ENCODE measurements around the gene MAGI2.

The MAGI2 gene

GRCh38 chr7:78683566-78683965 is 769.9 kb downstream of the MAGI2 start:
- Histone ChIP-seq H3K27ac (ENCODE audit: low read depth, low read length) (no peak overlapping the region), H3K4me1 (ENCODE audit: control insufficient read depth, insufficient read depth, low read length) (no peaks in the 10 kb centered on the region), H3K27me3 (ENCODE audit: control insufficient read depth, insufficient read depth, low read length) (no peaks in the 10 kb centered on the region), H3K36me3 (ENCODE audit: control insufficient read depth, insufficient read depth, low read length) (no peaks in the 10 kb centered on the region), H3K4me3 (ENCODE audit: low read length) (no peak overlapping the region), H3K9ac (ENCODE audit: low read length) (no peak overlapping the region)

- H3K9ac ChIP-seq (ENCODE audit: low read length): no peak overlapping the region
- no peak overlapping the region for H3K4me3 ChIP-seq (ENCODE audit: low read length)
- H3K4me1 ChIP-seq (ENCODE audit: control insufficient read depth, insufficient read depth, low read length): no peaks in the 10 kb centered on the region
- H3K27me3 ChIP-seq (ENCODE audit: control insufficient read depth, insufficient read depth, low read length): no peaks in the 10 kb centered on the region
- H3K36me3 ChIP-seq (ENCODE audit: control insufficient read depth, insufficient read depth, low read length): no peaks in the 10 kb centered on the region
- H3K27ac ChIP-seq (ENCODE audit: low read depth, low read length): no peak overlapping the region
These were observed 774.2 kb downstream of the MAGI2 start for GRCh38 chr7:78679112-78679876.

- Histone ChIP-seq H3K9ac (ENCODE audit: low read length) (no peak overlapping the region), H3K27me3 (ENCODE audit: control insufficient read depth, insufficient read depth, low read length) (no peaks in the 10 kb centered on the region), H3K27ac (ENCODE audit: low read depth, low read length) (no peak overlapping the region), H3K4me3 (ENCODE audit: low read length) (no peak overlapping the region), H3K4me1 (ENCODE audit: control insufficient read depth, insufficient read depth, low read length) (no peaks in the 10 kb centered on the region), H3K36me3 (ENCODE audit: control insufficient read depth, insufficient read depth, low read length) (no peaks in the 10 kb centered on the region)
These were observed 776.1 kb downstream of the MAGI2 start for GRCh38 chr7:78677391-78677790.

- H3K4me3 ChIP-seq (ENCODE audit: low read length): no peak overlapping the region
- H3K36me3 ChIP-seq (ENCODE audit: control insufficient read depth, insufficient read depth, low read length): no peaks in the 10 kb centered on the region
- H3K27me3 ChIP-seq (ENCODE audit: control insufficient read depth, insufficient read depth, low read length): no peaks in the 10 kb centered on the region
- no peak overlapping the region for H3K27ac ChIP-seq (ENCODE audit: low read depth, low read length)
- no peak overlapping the region for H3K9ac ChIP-seq (ENCODE audit: low read length)
- no peaks in the 10 kb centered on the region for H3K4me1 ChIP-seq (ENCODE audit: control insufficient read depth, insufficient read depth, low read length)
These were observed 778.0 kb downstream of the MAGI2 start for GRCh38 chr7:78675511-78675910.

GRCh38 chr7:78673272-78673671 is 780.2 kb downstream of the MAGI2 start:
- no peak overlapping the region for H3K27ac ChIP-seq (ENCODE audit: low read depth, low read length)
- H3K4me3 ChIP-seq (ENCODE audit: low read length): no peak overlapping the region
- H3K27me3 ChIP-seq (ENCODE audit: control insufficient read depth, insufficient read depth, low read length): no peaks in the 10 kb centered on the region
- no peaks in the 10 kb centered on the region for H3K36me3 ChIP-seq (ENCODE audit: control insufficient read depth, insufficient read depth, low read length)
- no peak overlapping the region for H3K9ac ChIP-seq (ENCODE audit: low read length)
- H3K4me1 ChIP-seq (ENCODE audit: control insufficient read depth, insufficient read depth, low read length): no peaks in the 10 kb centered on the region

GRCh38 chr7:78662939-78663338 is 790.5 kb downstream of the MAGI2 start:
- Histone ChIP-seq H3K27ac (ENCODE audit: low read depth, low read length) (no peak overlapping the region), H3K9ac (ENCODE audit: low read length) (no peak overlapping the region), H3K4me1 (ENCODE audit: control insufficient read depth, insufficient read depth, low read length) (no peaks in the 10 kb centered on the region), H3K36me3 (ENCODE audit: control insufficient read depth, insufficient read depth, low read length) (no peaks in the 10 kb centered on the region), H3K4me3 (ENCODE audit: low read length) (no peak overlapping the region), H3K27me3 (ENCODE audit: control insufficient read depth, insufficient read depth, low read length) (no peaks in the 10 kb centered on the region)

- Histone ChIP-seq H3K9ac (ENCODE audit: low read length) (no peak overlapping the region), H3K36me3 (ENCODE audit: control insufficient read depth, insufficient read depth, low read length) (no peaks in the 10 kb centered on the region), H3K4me1 (ENCODE audit: control insufficient read depth, insufficient read depth, low read length) (no peaks in the 10 kb centered on the region), H3K27me3 (ENCODE audit: control insufficient read depth, insufficient read depth, low read length) (no peaks in the 10 kb centered on the region), H3K4me3 (ENCODE audit: low read length) (no peak overlapping the region), H3K27ac (ENCODE audit: low read depth, low read length) (no peak overlapping the region)
These were observed 803.5 kb downstream of the MAGI2 start for GRCh38 chr7:78649976-78650375.

GRCh38 chr7:78649236-78649635 is 804.2 kb downstream of the MAGI2 start:
- Histone ChIP-seq H3K36me3 (ENCODE audit: control insufficient read depth, insufficient read depth, low read length) (no peaks in the 10 kb centered on the region), H3K9ac (ENCODE audit: low read length) (no peak overlapping the region), H3K4me1 (ENCODE audit: control insufficient read depth, insufficient read depth, low read length) (no peaks in the 10 kb centered on the region), H3K27me3 (ENCODE audit: control insufficient read depth, insufficient read depth, low read length) (no peaks in the 10 kb centered on the region), H3K27ac (ENCODE audit: low read depth, low read length) (no peak overlapping the region), H3K4me3 (ENCODE audit: low read length) (no peak overlapping the region)

- H3K36me3 ChIP-seq (ENCODE audit: control insufficient read depth, insufficient read depth, low read length): no peaks in the 10 kb centered on the region
- H3K27ac ChIP-seq (ENCODE audit: low read depth, low read length): no peak overlapping the region
- no peaks in the 10 kb centered on the region for H3K27me3 ChIP-seq (ENCODE audit: control insufficient read depth, insufficient read depth, low read length)
- H3K9ac ChIP-seq (ENCODE audit: low read length): no peak overlapping the region
- no peak overlapping the region for H3K4me3 ChIP-seq (ENCODE audit: low read length)
- H3K4me1 ChIP-seq (ENCODE audit: control insufficient read depth, insufficient read depth, low read length): no peaks in the 10 kb centered on the region
These were observed 810.7 kb downstream of the MAGI2 start for GRCh38 chr7:78642751-78643150.

- no peaks in the 10 kb centered on the region for H3K4me1 ChIP-seq (ENCODE audit: control insufficient read depth, insufficient read depth, low read length)
These were observed 815.1 kb downstream of the MAGI2 start for GRCh38 chr7:78638364-78638763.

GRCh38 chr7:78636727-78637126 is 816.7 kb downstream of the MAGI2 start:
- H3K27ac ChIP-seq (ENCODE audit: low read depth, low read length): no peak overlapping the region
- no peaks in the 10 kb centered on the region for H3K36me3 ChIP-seq (ENCODE audit: control insufficient read depth, insufficient read depth, low read length)
- no peaks in the 10 kb centered on the region for H3K4me1 ChIP-seq (ENCODE audit: control insufficient read depth, insufficient read depth, low read length)
- H3K9ac ChIP-seq (ENCODE audit: low read length): no peak overlapping the region
- no peaks in the 10 kb centered on the region for H3K27me3 ChIP-seq (ENCODE audit: control insufficient read depth, insufficient read depth, low read length)
- no peak overlapping the region for H3K4me3 ChIP-seq (ENCODE audit: low read length)

More at GRCh38 chr7:78638364-78638763, 815.1 kb downstream of the MAGI2 start:
- no peak overlapping the region for H3K9ac ChIP-seq (ENCODE audit: low read length)
- H3K4me3 ChIP-seq (ENCODE audit: low read length): no peak overlapping the region
- no peak overlapping the region for H3K27ac ChIP-seq (ENCODE audit: low read depth, low read length)
- H3K36me3 ChIP-seq (ENCODE audit: control insufficient read depth, insufficient read depth, low read length): no peaks in the 10 kb centered on the region
- no peaks in the 10 kb centered on the region for H3K27me3 ChIP-seq (ENCODE audit: control insufficient read depth, insufficient read depth, low read length)

GRCh38 chr7:78635026-78635793 is 818.3 kb downstream of the MAGI2 start:
- no peaks in the 10 kb centered on the region for H3K36me3 ChIP-seq (ENCODE audit: control insufficient read depth, insufficient read depth, low read length)
- no peak overlapping the region for H3K4me3 ChIP-seq (ENCODE audit: low read length)
- H3K27ac ChIP-seq (ENCODE audit: low read depth, low read length): no peak overlapping the region
- no peaks in the 10 kb centered on the region for H3K27me3 ChIP-seq (ENCODE audit: control insufficient read depth, insufficient read depth, low read length)
- no peaks in the 10 kb centered on the region for H3K4me1 ChIP-seq (ENCODE audit: control insufficient read depth, insufficient read depth, low read length)
- no peak overlapping the region for H3K9ac ChIP-seq (ENCODE audit: low read length)

- H3K27ac ChIP-seq (ENCODE audit: low read depth, low read length): no peak overlapping the region
- H3K4me3 ChIP-seq (ENCODE audit: low read length): no peak overlapping the region
- H3K27me3 ChIP-seq (ENCODE audit: control insufficient read depth, insufficient read depth, low read length): no peaks in the 10 kb centered on the region
- H3K36me3 ChIP-seq (ENCODE audit: control insufficient read depth, insufficient read depth, low read length): no peaks in the 10 kb centered on the region
- no peak overlapping the region for H3K9ac ChIP-seq (ENCODE audit: low read length)
- H3K4me1 ChIP-seq (ENCODE audit: control insufficient read depth, insufficient read depth, low read length): no peaks in the 10 kb centered on the region
These were observed 819.4 kb downstream of the MAGI2 start for GRCh38 chr7:78634093-78634492.

Measured in rectal smooth muscle tissue (tissue), 1 donor.